ENCODE results near the gene KRTAP5-3.

Gene KRTAP5-3

GRCh38 chr11:1563697-1564534 is 44.3 kb downstream of the KRTAP5-3 start:
- H3K4me3 ChIP-seq (ENCODE audit: low read length) = no peak overlapping the region
- no peak for TF ChIP-seq ZNF274 (IDR thresholded peaks at IDR 0.05; ENCODE audit: low read depth, low read length)

GRCh38 chr11:1563149-1563638 is 45.1 kb downstream of the KRTAP5-3 start:
- TF ChIP-seq ZNF274 (IDR thresholded peaks at IDR 0.05; ENCODE audit: low read depth, low read length) = no peak
- H3K4me3 ChIP-seq (ENCODE audit: low read length) = no peak overlapping the region

GRCh38 chr11:1562469-1563148 is 45.7 kb downstream of the KRTAP5-3 start:
- TF ChIP-seq ZNF274 (IDR thresholded peaks at IDR 0.05; ENCODE audit: low read depth, low read length) = no peak
- no peak overlapping the region for H3K4me3 ChIP-seq (ENCODE audit: low read length)

- H3K4me3 ChIP-seq (ENCODE audit: low read length) = no peak overlapping the region
- no peak for TF ChIP-seq ZNF274 (IDR thresholded peaks at IDR 0.05; ENCODE audit: low read depth, low read length)
Observed at GRCh38 chr11:1561955-1562354, 46.3 kb downstream of the KRTAP5-3 start.

- no peak overlapping the region for H3K4me3 ChIP-seq (ENCODE audit: low read length)
- no peak for TF ChIP-seq ZNF274 (IDR thresholded peaks at IDR 0.05; ENCODE audit: low read depth, low read length)
Observed at GRCh38 chr11:1561266-1561665, 47.0 kb downstream of the KRTAP5-3 start.

- H3K4me3 ChIP-seq (ENCODE audit: low read length) = no peak overlapping the region
- no peak for TF ChIP-seq ZNF274 (IDR thresholded peaks at IDR 0.05; ENCODE audit: low read depth, low read length)
Observed at GRCh38 chr11:1560649-1561251, 47.5 kb downstream of the KRTAP5-3 start.

GRCh38 chr11:1560002-1560648 is 48.1 kb downstream of the KRTAP5-3 start:
- H3K4me3 ChIP-seq (ENCODE audit: low read length) = no peak overlapping the region
- no peak for TF ChIP-seq ZNF274 (IDR thresholded peaks at IDR 0.05; ENCODE audit: low read depth, low read length)

GRCh38 chr11:1559111-1559951 is 48.9 kb downstream of the KRTAP5-3 start:
- H3K4me3 ChIP-seq (ENCODE audit: low read length) = no peak overlapping the region

GRCh38 chr11:1558775-1559110 is 49.5 kb downstream of the KRTAP5-3 start:
- no peak for TF ChIP-seq ZNF274 (IDR thresholded peaks at IDR 0.05; ENCODE audit: low read depth, low read length)
- H3K4me3 ChIP-seq (ENCODE audit: low read length) = no peak overlapping the region

More at GRCh38 chr11:1559111-1559951, 48.9 kb downstream of the KRTAP5-3 start:
- no peak for TF ChIP-seq ZNF274 (IDR thresholded peaks at IDR 0.05; ENCODE audit: low read depth, low read length)

GRCh38 chr11:1557904-1558774 is 50.1 kb downstream of the KRTAP5-3 start:
- TF ChIP-seq ZNF274 (IDR thresholded peaks at IDR 0.05; ENCODE audit: low read depth, low read length) = no peak
- H3K4me3 ChIP-seq (ENCODE audit: low read length) = no peak overlapping the region
